ENCODE measurements around the gene MAP4K1. TPM values are rescaled to one million over a fixed set of nuclear protein-coding genes. Genes with fewer than 3 reads are reported as not detected.
A peak's percentile ranks its signal among the peaks of the same experiment; 100 is the strongest.

Gene MAP4K1
- total and polyA plus RNA-seq, 5 experiments from 2014 or later, result 85.0 to 228 (median 113) TPM

GRCh38 chr19:38661136-38661535 lies 43.4 kb upstream of the MAP4K1 start:
- DNase-seq, result no peak
- Mint-ChIP-seq H3K36me3 (peaks cover 5 to 30% (median 8%) of the 10 kb centered on the region in 3 donors), H3K4me1 (peaks cover 27 to 81% (median 54%) of the 10 kb centered on the region in 4 donors), H3K27ac (no peak overlapping the region), H3K4me3 (no peak overlapping the region), H3K9me3 (no peaks in the 10 kb centered on the region), H3K27me3 (peaks cover 13 to 81% (median 44%) of the 10 kb centered on the region in 5 donors)
- no peak for ATAC-seq
- POLR2A ChIA-PET, result no interaction called here

DNA sequence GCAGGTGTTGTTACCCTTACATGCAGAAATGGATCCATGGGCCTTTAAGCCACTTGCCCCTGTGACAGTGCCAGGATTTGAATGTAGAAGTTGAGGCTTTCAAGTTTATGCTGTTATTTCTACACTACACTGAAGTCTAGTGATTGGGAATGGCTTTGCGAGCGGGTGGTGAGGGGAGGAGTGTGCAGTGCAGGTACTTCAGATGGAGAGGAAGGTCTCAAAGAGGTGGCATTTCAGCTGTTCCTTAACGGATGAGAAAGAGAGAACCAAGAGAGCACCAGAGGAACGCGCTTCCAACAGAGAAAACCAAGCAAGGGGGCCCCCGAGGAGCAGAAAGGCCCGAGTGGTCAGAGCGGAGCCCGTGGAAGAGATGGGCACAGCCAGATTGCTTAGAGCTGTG lies 43.0 kb upstream of the MAP4K1 start:
- Mint-ChIP-seq H3K9me3 (no peaks in the 10 kb centered on the region), H3K36me3 (peaks cover 5 to 30% (median 8%) of the 10 kb centered on the region in 3 donors), H3K4me1 (peaks cover 27 to 81% (median 55%) of the 10 kb centered on the region in 4 donors), H3K27ac (peak overlapping the region in 1 of 10 donors; percentile 66), H3K4me3 (no peak overlapping the region), H3K27me3 (peaks cover 13 to 77% (median 40%) of the 10 kb centered on the region in 5 donors)
- DNase-seq, result no peak
- no peak for ATAC-seq
- POLR2A ChIA-PET, result no interaction called here

DNA sequence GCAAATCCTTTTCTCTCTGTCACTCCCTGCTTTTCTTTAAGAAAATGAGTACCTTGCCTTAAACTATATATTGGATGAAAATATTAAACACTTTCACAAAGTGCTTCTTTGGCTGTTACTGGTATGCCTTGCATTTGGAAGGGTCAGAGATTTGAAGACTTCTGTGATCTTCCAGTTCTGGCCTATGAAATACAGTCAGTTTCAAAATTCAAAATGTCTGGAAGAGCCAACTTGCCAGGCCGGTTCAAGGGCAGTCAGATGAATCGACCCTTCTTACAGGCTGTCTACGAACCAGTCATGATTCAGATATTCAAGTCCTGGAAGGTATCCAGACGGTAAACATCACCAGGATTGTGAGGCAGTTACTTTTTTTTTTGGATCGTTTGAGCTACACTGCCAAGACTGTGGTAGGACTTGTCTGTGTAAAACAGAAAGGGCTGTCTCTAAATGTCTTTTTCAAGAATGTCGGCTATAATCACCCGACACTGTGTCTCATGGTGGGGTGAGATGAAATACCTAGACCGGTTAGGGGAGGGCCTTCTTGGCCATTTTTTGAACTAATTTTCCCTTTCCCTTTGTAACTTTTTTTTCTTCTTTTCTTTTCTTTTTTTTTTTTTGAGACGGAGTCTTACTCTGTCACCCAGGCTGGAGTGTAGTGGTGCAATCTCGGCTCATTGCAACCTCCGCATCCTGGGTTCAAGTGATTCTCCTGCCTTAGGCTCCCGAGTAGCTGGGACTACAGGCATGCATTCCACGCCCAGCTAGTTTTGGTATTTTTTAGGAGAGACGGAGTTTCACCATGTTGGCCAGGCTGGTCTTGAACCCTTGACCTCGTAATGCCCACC lies 40.9 kb upstream of the MAP4K1 start:
- Mint-ChIP-seq H3K4me3 (peak overlapping the region in 1 of 10 donors; percentile 14), H3K36me3 (peaks cover 9 to 31% (median 11%) of the 10 kb centered on the region in 3 donors), H3K27ac (peak overlapping the region in 3 of 10 donors; percentile 16 to 60 (median 28)), H3K4me1 (peaks cover 20 to 80% (median 53%) of the 10 kb centered on the region in 4 donors), H3K9me3 (no peaks in the 10 kb centered on the region), H3K27me3 (peaks cover 11 to 80% (median 42%) of the 10 kb centered on the region in 5 donors)
- no peak for DNase-seq
- no peak for ATAC-seq
- POLR2A ChIA-PET, result interaction anchor here (0.5 kb wide), 1 partner anchor 104 kb away, joined by 5 read pairs; no protein-coding TSS in a partner anchor

GRCh38 chr19:38657633-38658222 lies 40.0 kb upstream of the MAP4K1 start:
- H3K27ac Mint-ChIP-seq, result peak overlapping the region in 8 of 10 donors; percentile 22 to 87 (median 58)
- H3K9me3 Mint-ChIP-seq, result no peaks in the 10 kb centered on the region
- peak in 2 of 10 donors; percentile 14 to 28 for DNase-seq
- peaks cover 11 to 28% (median 12%) of the 10 kb centered on the region in 3 donors for H3K36me3 Mint-ChIP-seq
- peaks cover 18 to 80% (median 48%) of the 10 kb centered on the region in 4 donors for H3K4me1 Mint-ChIP-seq
- POLR2A ChIA-PET, result interaction anchor here (1.4 to 1.7 kb wide), 4 partner anchors 9 to 283 kb away, joined by 3 to 15 read pairs (median 5); partner anchors contain the start of genes ACTN4 and PSMD8
- no peak for ATAC-seq
- H3K4me3 Mint-ChIP-seq, result peak overlapping the region in 7 of 10 donors; percentile 13 to 59 (median 40)
- peaks cover 12 to 79% (median 43%) of the 10 kb centered on the region in 5 donors for H3K27me3 Mint-ChIP-seq

DNA sequence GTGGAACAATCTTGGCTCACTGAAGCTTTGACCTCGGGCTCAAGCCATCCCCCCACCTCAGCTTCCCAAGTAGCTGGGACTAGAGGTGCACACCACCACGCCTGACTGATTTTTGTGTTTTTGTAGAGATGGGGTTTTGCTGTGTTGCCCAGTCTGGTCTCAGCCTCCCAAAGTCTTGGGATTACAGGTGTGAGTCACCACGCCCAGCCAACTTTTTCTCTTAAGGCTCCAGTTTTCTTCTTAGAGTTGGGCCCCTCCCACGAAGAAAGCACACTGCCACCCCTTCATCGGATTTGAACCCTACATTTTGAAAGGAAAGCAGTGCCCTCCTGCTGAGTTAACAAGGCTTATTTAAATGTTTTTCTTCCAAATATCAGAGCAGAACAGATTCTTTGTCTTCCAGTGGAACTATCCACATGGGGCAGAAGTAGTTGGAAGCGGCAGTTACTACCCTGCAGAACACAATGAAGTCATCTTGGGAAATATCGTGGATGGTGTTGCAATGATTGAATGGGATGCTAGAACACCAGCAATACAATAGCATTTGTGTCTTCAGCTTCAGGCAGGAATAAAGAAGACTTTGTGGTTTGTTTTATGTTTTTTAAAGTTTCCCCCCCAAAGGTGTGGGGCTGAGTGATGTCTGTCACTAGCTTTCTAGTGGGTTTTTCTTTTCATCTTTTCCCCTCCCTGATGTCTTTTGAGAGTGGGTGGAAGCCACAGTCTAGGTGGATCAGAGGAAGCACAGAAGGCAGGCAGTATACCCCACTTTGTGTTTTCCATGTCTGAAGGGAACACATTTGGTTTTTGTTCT lies 38.6 kb upstream of the MAP4K1 start:
- peak overlapping the region; percentile 28 to 75 (median 65) for H3K4me3 Mint-ChIP-seq
- peaks cover 12 to 82% (median 47%) of the 10 kb centered on the region in 5 donors for H3K27me3 Mint-ChIP-seq
- POLR2A ChIA-PET, result interaction anchor here (0.5 to 1.7 kb wide), 9 partner anchors 9 to 282 kb away, joined by 3 to 15 read pairs (median 4); partner anchors contain the start of genes ACTN4, EIF3K, HNRNPL and PSMD8
- H3K9me3 Mint-ChIP-seq, result no peaks in the 10 kb centered on the region
- peaks cover 12 to 17% (median 12%) of the 10 kb centered on the region in 3 donors for H3K36me3 Mint-ChIP-seq
- peaks cover 18 to 85% (median 49%) of the 10 kb centered on the region in 4 donors for H3K4me1 Mint-ChIP-seq
- H3K27ac Mint-ChIP-seq, result peak overlapping the region in 7 of 10 donors; percentile 27 to 91 (median 57)
- DNase-seq (peak in 8 of 10 donors; percentile 60 to 92 (median 76)), ATAC-seq (peak; percentile 94 to 100)

DNA sequence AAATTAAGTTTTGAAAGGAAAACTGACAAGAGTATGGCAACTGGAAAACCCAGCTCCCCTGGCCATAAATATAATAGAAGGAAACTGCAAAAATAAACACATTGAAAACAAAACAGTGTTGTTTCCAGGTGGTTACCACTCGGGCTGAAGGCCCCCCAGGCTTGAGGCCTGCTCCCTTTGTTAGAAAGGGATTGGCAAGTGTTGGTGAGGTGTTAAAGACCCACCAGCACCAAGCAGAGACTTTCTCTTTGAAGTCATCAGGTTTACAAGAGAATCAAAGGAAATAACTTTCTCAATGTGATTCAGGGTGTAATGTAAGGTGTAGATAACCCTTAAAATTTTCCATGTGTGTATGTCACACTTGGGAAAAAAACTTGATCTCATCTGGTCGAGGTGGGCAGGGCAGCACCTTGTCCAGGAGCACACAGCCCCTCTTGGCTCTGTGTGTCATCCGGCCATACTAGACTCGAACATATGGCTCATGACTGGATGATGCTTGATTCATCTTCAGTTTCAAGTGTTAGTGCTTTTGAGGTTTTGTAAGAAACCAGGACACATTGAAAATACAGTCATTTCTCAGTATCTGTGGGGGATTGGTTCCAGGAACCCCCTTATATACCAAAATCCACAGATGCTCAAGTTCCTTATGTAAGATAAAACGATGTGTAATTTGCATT lies 37.5 kb upstream of the MAP4K1 start:
- POLR2A ChIA-PET, result interaction anchor here (0.6 to 1.6 kb wide), 2 partner anchors 117 to 1761 kb away, joined by 3 to 5 read pairs; no protein-coding TSS in a partner anchor

DNA sequence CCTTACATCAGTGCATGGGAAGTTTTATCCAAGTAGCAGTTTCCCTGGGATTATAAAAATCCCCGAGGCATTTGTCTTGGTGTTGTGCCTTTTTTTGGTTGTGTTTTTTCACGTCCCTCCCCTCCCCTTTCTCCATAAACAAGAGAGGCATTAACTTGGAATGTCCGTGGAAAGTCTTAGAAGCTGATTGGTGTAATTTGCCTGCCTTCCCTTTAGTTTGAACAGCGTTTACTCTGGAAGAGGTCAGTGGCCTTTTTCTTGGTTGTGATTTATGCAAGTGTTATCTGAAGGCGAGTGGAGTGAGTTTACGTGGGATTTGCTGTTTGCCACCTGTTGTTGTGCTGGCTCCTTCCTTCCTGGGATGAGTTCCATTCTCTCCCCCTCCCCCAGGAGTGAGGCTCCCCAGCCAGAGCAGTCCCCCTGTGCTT lies 36.9 kb upstream of the MAP4K1 start:
- Mint-ChIP-seq H3K9me3 (no peaks in the 10 kb centered on the region), H3K27ac (peak overlapping the region in 2 of 10 donors; percentile 33 to 45), H3K4me1 (peaks cover 16 to 93% (median 50%) of the 10 kb centered on the region in 4 donors), H3K4me3 (peak overlapping the region in 2 of 10 donors; percentile 4 to 38), H3K36me3 (peaks cover 6 to 8% (median 8%) of the 10 kb centered on the region in 3 donors), H3K27me3 (peaks cover 8 to 83% (median 42%) of the 10 kb centered on the region in 5 donors)
- POLR2A ChIA-PET, result no interaction called here
- DNase-seq (no peak), ATAC-seq (no peak)

More for the DNA sequence above, 37.5 kb upstream of the MAP4K1 start:
- no peak for ATAC-seq
- peak in 1 of 10 donors; percentile 10 for DNase-seq
- Mint-ChIP-seq H3K27me3 (peaks cover 8 to 82% (median 41%) of the 10 kb centered on the region in 5 donors), H3K4me3 (peak overlapping the region in 8 of 10 donors; percentile 22 to 74 (median 56)), H3K27ac (peak overlapping the region in 4 of 10 donors; percentile 57 to 83 (median 72)), H3K36me3 (peaks cover 6 to 8% (median 8%) of the 10 kb centered on the region in 3 donors), H3K4me1 (peaks cover 16 to 92% (median 49%) of the 10 kb centered on the region in 4 donors), H3K9me3 (no peaks in the 10 kb centered on the region)

DNA sequence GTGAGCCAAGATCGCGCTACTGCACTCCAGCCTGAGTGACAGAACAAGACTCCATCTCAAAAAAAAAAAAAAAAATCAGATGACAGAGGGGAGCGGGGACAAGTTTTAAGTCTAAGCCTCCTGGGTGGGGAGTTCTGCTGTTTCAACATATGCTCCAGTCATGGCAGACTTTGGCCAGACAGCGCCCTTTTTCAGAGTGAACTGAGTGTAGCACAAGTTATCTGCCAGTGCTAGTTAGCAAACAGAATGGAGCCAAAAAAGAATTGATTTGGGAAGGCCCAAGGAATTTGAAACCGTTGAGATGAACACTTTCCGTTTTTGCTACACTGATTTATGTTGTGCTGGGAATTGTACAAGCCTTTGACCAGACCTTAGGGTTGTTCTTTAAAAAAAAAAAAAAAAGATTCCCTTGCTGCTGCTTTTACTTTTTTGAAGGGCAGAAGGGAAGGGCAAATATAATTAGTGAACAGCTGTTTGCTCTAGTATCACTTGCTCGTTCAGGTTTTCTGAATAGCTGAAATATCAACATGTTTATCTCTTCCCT lies 35.3 kb upstream of the MAP4K1 start:
- no peak overlapping the region for H3K4me3 Mint-ChIP-seq

DNA sequence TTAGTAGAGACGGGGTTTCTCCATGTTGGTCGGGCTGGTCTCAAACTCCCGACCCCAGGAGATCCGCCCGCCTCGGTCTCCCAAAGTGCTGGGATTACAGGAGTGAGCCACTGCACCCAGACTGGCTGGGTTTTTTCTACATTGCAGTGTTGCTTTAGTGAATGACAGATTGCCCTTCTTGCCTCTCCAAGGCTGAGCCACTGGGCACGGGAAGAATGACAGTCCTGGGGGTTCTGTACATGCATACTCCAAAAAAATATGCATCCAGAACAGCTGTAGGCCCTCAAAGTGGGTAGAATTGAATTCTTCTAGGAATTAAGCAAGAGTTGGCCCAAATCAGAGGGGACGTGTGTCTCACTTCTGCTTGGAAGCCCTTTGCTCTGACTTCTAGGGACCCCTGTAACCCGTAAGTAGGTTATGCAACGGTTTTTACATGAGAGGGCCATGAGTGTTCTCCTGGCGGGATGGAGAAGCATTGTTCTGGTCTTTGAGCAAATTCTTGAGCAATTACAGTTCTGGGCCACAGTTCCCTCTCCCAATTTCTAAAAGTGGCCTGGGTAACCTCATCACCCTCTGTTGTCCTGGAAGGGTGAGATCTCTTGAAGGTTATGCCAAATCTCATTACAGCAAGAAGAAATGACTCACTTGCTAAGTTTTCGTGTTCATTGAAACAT lies 33.3 kb upstream of the MAP4K1 start:
- Mint-ChIP-seq H3K27me3 (peaks cover 20 to 77% (median 48%) of the 10 kb centered on the region in 5 donors), H3K36me3 (peaks cover 6 to 11% (median 8%) of the 10 kb centered on the region in 3 donors), H3K4me3 (peak overlapping the region in 2 of 10 donors; percentile 12 to 94), H3K27ac (peak overlapping the region in 1 of 10 donors; percentile 40), H3K9me3 (no peaks in the 10 kb centered on the region), H3K4me1 (peaks cover 21 to 83% (median 47%) of the 10 kb centered on the region in 4 donors)
- ATAC-seq (no peak), DNase-seq (no peak)
- POLR2A ChIA-PET, result no interaction called here

More for the DNA sequence above, 35.3 kb upstream of the MAP4K1 start:
- POLR2A ChIA-PET, result interaction anchor here (0.7 to 1.3 kb wide), 3 partner anchors 11 to 182 kb away, joined by 3 read pairs; no protein-coding TSS in a partner anchor
- ATAC-seq, result no peak
- no peaks in the 10 kb centered on the region for H3K9me3 Mint-ChIP-seq
- H3K27me3 Mint-ChIP-seq, result peaks cover 18 to 84% (median 52%) of the 10 kb centered on the region in 5 donors
- H3K36me3 Mint-ChIP-seq, result peaks cover 6 to 11% (median 8%) of the 10 kb centered on the region in 3 donors
- peak overlapping the region in 2 of 10 donors; percentile 19 to 59 for H3K27ac Mint-ChIP-seq
- DNase-seq, result no peak
- H3K4me1 Mint-ChIP-seq, result peaks cover 27 to 97% (median 59%) of the 10 kb centered on the region in 4 donors

- H3K27me3 Mint-ChIP-seq, result peaks cover 20 to 73% (median 45%) of the 10 kb centered on the region in 5 donors
- peak overlapping the region in 3 of 10 donors; percentile 49 to 89 (median 69) for H3K27ac Mint-ChIP-seq
- H3K9me3 Mint-ChIP-seq, result no peaks in the 10 kb centered on the region
- peak overlapping the region in 8 of 10 donors; percentile 33 to 94 (median 53) for H3K4me3 Mint-ChIP-seq
- peaks cover 6 to 9% (median 8%) of the 10 kb centered on the region in 3 donors for H3K36me3 Mint-ChIP-seq
- ATAC-seq, result no peak
- peak in 1 of 10 donors; percentile 16 for DNase-seq
- H3K4me1 Mint-ChIP-seq, result peaks cover 17 to 75% (median 39%) of the 10 kb centered on the region in 4 donors
- POLR2A ChIA-PET, result interaction anchor here (0.6 kb wide), 1 partner anchor 769 kb away, joined by 6 read pairs; no protein-coding TSS in a partner anchor
These were observed 32.5 kb upstream of the MAP4K1 start for GRCh38 chr19:38650172-38650775.

All from naive thymus-derived CD8-positive, alpha-beta T cell (primary cell).